Cardiac fibroblast (primary cell): Measurements from ENCODE around the gene INPP5A.

Source experiments
- DNase-seq, 2 donors: peaks; one replicate each; pipeline versions ENCODE4 v3.0.0 to v3.0.0-alpha.2; 2010; ENCODE audit warnings: low read depth in 2 of 2
- H3K4me3 ChIP-seq, 2 donors: replicated peaks in 1 of 2; 1 replicate in 1 of 2; 2 replicates in 1 of 2; pipeline ENCODE4 v1.5.1; 2011; ENCODE audit warnings: low read depth in 2 of 2, low read length in 2 of 2, mild to moderate bottlenecking in 2 of 2, moderate library complexity in 1 of 2
- CTCF ChIP-seq: IDR thresholded peaks from one replicate; pipeline ENCODE4 v1.5.1; 2011; ENCODE audit warnings: low read depth, mild to moderate bottlenecking, low read length, inconsistent platforms

INPP5A gene

DNA sequence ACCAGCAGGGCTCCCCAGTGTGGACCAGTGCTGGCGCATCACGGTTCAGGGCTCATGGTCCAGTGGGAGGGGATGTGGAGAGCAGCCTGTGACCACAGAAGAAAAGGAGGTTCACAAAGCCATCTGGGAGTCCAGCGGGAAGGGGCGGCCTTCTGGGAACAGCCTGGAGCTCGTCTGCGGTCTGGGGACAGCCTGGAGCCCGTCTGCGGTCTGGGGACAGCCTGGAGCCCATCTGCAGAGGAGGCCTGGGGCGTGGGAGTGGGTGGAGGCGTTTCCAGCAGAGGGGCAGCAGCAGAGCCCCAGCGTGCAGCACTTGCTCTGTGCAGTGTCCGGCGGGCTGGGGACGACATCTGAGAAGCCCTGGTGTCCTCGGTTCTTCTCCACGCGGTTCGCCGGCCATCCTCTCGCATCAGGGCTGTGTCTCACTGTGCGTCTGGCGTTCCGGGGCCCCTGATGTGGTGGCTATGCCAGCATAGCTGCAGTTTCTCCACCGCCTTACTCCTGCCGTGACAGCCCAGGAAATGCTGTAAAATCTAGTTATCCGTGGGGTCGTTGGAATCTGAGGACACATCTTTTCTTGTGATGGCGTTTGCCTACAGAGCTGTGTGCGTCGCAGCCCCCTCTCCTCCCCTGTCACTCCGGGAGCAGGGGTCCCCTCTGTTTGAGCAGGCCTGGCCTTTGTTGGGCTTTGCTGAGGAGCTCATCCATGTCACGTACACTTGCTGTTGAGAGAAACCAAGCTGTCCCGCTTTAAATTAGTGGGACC lies 104.6 kb downstream of the INPP5A start:
- TF ChIP-seq CTCF: no peak
- DNase-seq: no peak

DNA sequence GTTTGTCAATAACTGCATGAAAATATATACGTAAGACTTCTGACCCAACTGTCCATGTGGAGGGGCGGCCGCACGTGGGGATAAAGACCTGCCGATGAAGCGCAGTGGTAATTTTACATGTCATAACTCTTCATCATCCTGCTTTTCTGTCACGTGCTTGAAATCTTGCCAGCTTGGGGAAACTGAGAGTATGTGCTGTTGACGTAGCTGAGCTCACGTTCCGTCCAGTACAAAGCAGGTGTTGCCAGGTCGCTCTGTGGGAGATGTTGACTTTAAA lies 105.1 kb downstream of the INPP5A start:
- no peak for DNase-seq
- H3K4me3 ChIP-seq: no peak overlapping the region
- TF ChIP-seq CTCF: no peak

More for the DNA sequence above, 104.6 kb downstream of the INPP5A start:
- no peak overlapping the region for H3K4me3 ChIP-seq

GRCh38 chr10:132643709-132644526 lies 106.3 kb downstream of the INPP5A start:
- DNase-seq: no peak
- no peak overlapping the region for H3K4me3 ChIP-seq
- TF ChIP-seq CTCF: no peak

- no peak overlapping the region for H3K4me3 ChIP-seq
- no peak for DNase-seq
- no peak for TF ChIP-seq CTCF
Measured at GRCh38 chr10:132644527-132645246, 107.1 kb downstream of the INPP5A start.

GRCh38 chr10:132645247-132645530 lies 107.6 kb downstream of the INPP5A start:
- DNase-seq: no peak
- no peak for TF ChIP-seq CTCF
- no peak overlapping the region for H3K4me3 ChIP-seq

DNA sequence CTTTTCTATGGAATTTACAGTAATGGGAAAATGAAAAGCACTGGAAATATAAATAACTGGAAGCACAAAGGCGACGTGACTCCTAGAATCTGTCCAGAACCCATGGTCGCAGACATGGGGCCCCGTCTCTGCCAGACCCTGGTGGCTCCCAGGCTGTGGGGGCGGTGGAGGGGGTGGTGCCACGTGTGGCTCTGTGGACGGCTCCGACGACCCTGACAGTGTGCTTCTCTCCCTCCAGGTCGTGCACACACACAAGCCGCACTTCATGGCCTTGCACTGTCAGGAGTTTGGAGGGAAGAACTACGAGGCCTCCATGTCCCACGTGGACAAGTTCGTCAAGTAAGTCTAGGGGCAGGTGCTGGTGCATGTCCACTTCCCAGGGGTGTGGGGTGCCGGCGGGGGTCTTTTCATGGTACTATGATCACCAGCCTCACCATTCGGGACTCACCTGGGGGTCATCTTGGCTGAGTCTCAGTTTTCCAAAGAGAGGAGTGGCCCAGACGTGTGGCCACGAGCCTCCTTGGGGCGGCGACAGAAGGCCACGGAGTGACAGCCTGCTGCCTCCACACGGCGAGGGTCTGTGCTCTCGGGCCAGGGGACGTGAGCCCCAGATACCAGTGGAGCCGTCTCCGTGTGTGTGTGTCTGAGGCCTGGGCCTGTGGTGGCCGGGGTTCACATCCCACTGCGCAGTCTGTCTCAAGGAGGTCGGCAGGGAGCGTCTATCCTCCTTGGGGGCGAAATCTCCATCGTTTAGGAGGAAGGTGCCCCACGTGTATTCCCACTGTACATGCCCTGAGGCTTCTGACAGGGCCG lies 108.2 kb downstream of the INPP5A start:
- H3K4me3 ChIP-seq: no peak overlapping the region
- TF ChIP-seq CTCF: no peak
- no peak for DNase-seq
